ENCODE measurements around the gene SLC41A1.
A peak's percentile ranks its signal among the peaks of the same experiment; 100 is the strongest.
"Not testable (repeated sequence)": the region's sequence is repeated elsewhere in the genome, so short reads cannot be mapped to it uniquely, and the experiment has no call there.

SLC41A1 gene

GRCh38 chr1:205812878-205813754 is at the start of gene SLC41A1:
TSS of gene SLC41A1 (minus strand) at chr1:205813198. CDS start at chr1:205810441, 2,757 bp downstream.
- peak; percentile 91 for DNase-seq

- DNase-seq = no peak
These were observed 48.5 kb upstream of the SLC41A1 start for GRCh38 chr1:205861540-205861939.

GRCh38 chr1:205858141-205858961 is 45.4 kb upstream of the SLC41A1 start:
- no peak for DNase-seq

DNA sequence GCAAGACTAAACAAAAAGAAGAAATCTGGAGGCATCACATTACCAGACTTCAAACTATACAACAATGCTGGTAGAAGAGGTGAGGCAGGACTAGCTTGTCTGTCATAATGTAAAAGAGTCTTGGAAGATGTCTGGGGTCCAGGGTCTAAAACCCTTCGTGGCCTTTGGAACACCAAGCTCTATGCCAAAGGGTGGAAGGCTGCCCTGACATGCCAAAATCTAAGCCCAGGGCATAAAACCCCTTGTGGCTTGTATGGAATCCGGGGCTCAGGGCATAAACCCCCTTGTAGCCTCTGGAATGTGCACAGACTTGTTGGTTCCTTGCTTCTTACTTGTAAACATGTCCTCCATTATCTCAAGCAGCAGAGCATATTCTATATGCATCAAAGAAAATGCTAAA is 44.5 kb upstream of the SLC41A1 start:
- DNase-seq = not testable (repeated sequence)

GRCh38 chr1:205856433-205856832 is 43.4 kb upstream of the SLC41A1 start:
- no peak for DNase-seq

DNA sequence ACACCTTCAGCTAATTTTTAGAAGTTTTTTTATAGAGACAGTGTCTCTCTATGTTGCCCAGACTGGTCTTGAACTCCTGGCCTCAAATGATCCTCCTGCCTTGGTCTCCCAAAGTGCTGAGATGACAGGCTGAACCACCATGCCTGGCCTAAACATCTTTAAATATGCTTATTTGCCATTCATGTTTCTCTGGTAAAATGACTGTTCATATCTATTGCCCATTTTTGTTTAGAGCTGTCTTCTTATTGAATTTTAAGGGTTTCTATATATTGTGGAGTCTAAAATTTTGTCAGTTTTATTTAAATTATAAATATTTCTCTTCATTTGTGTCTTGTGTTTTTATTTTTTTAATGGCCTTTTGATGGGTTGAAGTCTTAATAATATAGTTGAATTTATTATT is 40.0 kb upstream of the SLC41A1 start:
- no peak for DNase-seq

- DNase-seq = no peak
These were observed 39.0 kb upstream of the SLC41A1 start for GRCh38 chr1:205851993-205852392.

GRCh38 chr1:205849619-205850355 is 36.8 kb upstream of the SLC41A1 start, which contains the start of gene PM20D1:
TSS of gene PM20D1 (minus strand) at chr1:205850132. CDS start at chr1:205850072, 60 bp downstream.
- peak; percentile 79 for DNase-seq

DNA sequence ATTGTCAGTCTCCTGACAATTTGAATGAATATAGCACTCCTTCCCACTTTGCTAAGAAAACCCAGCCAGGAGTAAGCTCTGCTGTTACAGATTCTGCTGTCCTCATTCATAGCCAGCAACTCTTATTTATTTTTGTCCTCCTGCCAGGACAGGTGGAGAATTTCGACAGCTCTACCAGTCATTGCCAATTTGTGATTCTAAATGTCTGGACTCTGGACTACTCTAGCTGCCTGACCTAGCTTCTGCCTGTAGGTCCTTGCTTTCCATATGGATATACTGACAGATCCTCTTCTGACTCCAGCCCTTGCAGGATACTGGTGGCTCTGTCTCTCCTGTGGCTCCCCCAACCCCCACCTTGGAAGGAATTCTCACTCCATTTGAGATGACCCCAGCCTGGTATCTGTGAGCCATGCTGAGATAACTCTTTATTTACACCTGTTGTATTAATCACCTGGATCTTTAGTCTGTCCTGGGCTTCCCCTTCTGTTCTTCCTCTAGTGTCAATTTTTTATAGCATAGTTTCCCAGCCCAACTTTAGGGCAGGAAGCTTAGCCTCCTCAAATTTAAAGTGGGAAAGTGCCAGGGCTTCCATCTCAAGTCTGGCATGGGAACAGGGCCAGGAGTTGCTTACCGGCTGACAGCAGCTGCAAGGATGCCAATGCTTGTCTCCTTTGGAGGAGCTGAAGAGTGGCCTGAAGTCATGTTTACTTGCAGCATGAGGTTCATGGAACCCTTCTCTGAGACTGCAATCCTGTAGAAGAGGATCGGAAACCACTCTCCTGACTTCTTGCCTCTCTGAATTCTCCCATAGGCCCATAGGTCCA is 30.2 kb upstream of the SLC41A1 start:
- no peak for DNase-seq

DNA sequence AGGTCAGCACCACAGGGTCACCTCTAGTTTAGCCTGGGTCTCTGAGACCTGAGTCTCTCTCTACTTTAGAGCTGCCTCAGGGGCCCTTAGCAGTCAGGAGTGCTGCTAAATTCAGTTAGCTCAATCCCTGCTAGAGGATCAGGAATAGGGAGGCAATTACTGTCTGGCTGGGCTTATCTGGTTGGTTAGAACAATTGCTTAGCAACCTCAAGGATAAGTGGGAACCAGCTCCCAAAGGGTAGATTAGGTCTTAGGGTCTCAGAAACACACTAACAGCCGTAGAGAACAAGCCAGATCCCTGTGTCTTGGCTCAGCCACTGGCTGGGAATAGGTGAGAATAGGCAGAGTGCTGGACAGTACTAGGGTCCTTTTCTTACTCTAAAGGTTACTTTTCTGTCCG is 29.2 kb upstream of the SLC41A1 start:
- no peak for DNase-seq

- DNase-seq = no peak
These were observed 27.3 kb upstream of the SLC41A1 start for GRCh38 chr1:205840146-205840923.

DNA sequence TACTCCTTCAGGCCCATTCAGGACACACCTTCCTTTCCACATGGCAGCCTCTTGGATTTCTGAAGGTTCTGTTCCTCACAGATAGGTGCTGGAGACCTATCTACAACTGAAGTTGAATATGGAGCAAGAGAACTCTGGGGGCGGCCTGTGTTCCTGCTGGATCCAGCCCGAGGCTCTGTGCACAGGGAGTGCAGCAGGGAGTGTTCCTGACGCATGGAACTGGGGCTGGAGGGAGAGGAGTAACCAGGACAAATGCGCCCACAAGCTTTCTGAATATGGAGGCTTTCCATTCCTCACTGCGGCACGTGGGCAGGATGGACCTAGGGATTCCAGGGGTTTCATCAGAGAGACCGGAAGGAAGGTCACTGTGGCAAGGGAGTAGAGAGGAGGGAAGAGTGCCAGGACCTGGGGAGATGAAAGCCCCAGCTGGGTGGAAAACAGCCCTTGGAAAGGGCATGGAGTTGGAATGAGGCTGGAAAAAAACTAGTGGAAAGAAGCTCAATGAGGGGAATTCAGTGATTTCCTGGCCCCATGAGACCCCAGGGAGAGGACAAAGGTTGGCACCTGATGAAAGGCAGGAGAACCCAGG is 24.5 kb upstream of the SLC41A1 start:
- no peak for DNase-seq

DNA sequence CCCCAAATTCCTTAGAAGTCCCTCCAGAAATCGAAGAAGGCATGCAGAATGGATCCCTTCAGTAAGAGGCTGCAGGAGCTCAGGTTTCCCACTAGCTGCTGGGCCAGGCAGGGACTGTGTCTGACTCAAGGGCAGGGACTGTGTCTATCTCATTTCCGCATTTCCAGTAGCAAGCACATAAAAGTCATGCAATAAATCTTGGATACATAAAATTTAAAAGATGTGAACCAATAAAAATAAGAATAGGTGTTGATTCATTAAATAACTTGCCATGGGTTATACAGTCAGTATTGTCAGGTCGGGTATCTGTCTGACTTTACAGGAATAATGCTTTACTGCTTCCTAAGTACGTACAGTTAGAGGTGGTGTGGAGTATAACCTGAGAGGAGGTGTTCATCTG is 21.8 kb upstream of the SLC41A1 start:
- no peak for DNase-seq

GRCh38 chr1:205832326-205832751 is 19.3 kb upstream of the SLC41A1 start:
- no peak for DNase-seq

DNA sequence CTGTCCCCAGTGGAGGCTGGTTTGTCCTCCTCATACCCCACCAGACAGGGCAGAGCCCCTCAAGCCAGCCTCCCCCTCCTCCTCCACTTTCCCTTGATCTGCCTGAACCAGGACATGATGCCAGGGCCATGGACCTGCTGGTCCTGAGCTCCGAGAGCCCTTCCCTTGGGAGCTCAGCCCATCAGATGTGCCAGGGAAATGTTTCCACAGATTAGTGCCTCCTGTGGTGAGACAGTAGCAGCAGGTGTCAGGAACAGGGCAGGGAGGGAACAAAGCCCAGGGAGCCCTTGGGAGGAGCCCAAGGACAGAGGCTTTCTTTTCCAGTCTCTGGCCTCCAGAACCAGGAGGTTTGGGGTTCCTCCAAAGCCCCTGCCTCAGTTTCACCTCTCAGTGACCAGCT is 14.6 kb upstream of the SLC41A1 start:
- DNase-seq = no peak

GRCh38 chr1:205826995-205827394 is 14.0 kb upstream of the SLC41A1 start:
- no peak for DNase-seq

DNA sequence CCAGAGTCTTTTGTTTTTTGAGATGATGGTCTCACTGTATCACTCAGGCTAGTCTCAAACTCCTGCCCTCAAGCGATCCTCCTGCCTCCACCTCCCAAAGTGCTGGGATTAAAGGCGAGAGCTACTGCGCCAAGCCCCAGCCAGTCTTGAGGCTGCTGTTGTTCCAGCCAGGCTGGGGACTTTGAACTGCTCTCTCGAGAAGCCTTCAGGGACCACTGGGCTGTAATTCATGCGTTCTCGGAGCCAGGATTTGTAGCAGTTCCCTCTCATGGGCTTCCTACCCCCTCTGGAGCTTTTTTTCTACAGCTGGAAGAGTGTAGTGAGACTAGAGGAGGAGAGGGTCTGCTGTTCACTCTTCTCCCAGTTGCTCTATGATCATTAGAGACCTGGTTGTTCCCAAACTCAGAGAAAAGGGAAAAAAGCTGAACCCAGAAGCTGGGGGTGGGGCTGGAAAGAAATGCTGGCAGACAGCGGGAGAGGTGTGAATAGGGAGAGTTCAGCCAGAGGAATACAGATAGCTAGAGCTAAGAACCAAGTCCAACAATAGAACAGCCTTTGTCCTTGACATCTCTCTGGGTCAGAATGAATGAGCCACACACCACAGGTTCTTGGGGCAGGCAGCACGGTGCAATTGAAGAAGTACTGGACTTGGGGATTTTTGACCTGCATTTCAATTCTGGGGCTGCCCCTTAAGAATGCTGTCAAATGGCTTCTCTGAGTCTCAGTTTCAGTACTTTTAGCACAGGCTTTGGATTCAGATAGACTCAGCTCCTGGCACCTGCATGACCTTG is 13.2 kb upstream of the SLC41A1 start:
- no peak for DNase-seq

GRCh38 chr1:205824180-205824579 is 11.2 kb upstream of the SLC41A1 start:
- no peak for DNase-seq

- not testable (repeated sequence) for DNase-seq
These were observed 10.3 kb upstream of the SLC41A1 start for GRCh38 chr1:205823260-205823659.

GRCh38 chr1:205822397-205822796 is 9.4 kb upstream of the SLC41A1 start:
- DNase-seq = no peak

Measured in stimulated activated CD4-positive, alpha-beta T cell treated with anti-CD3 and anti-CD28 coated beads, Interleukin-4, amount 100 ng/mL, for 24 hours (primary cell).